ENCODE data around the gene ASCC3. TPM values are rescaled to one million over a fixed set of nuclear protein-coding genes. Genes with fewer than 3 reads are reported as not detected.

Gene ASCC3
- total RNA-seq, 5 donors from 2014 or later (not counting 1 experiment from before 2014, with no cell fraction given): 39.2 to 49.6 (median 44.2) TPM

- H3K4me1 ChIP-seq (ENCODE audit: control insufficient read depth in 1 of 2, extremely low read depth in 1 of 2, insufficient read depth in 2 of 2, low read length in 2 of 2): no peaks in the 10 kb centered on the region
- no peak overlapping the region for H3K4me3 Mint-ChIP-seq
- H3K36me3 Mint-ChIP-seq: peaks cover 64% of the 10 kb centered on the region
- peaks cover 0 to 2% (median 0%) of the 10 kb centered on the region in 3 donors for H3K4me1 Mint-ChIP-seq
- no peak overlapping the region for H3K27ac Mint-ChIP-seq
- no peak overlapping the region for H3K4me3 ChIP-seq (ENCODE audit: control insufficient read depth in 1 of 2, extremely low read depth in 1 of 2, low read length in 1 of 2)
- ChIA-PET POLR2A (interaction anchor here in 1 of 2 donors (0.6 kb wide), 1 partner anchor 12 kb away, joined by 6 read pairs; no protein-coding TSS in a partner anchor), CTCF (no interaction called here)
- no peak for ATAC-seq (replicated peaks in 1 of 4)
- H3K27me3 Mint-ChIP-seq: no peaks in the 10 kb centered on the region
- peaks cover 0 to 9% of the 10 kb centered on the region in 2 donors for H3K36me3 ChIP-seq (ENCODE audit: control insufficient read depth in 2 of 2, extremely low read depth in 1 of 2, insufficient read depth in 1 of 2, low read length in 1 of 2)
- WGBS (ENCODE audit: insufficient coverage): no CpG with 5 or more reads among the region's 1 CpG
- no peaks in the 10 kb centered on the region for H3K9me3 ChIP-seq
- H3K27me3 ChIP-seq (replicated peaks in 1 of 2; ENCODE audit: control insufficient read depth in 2 of 2, extremely low read depth in 1 of 2, insufficient read depth in 2 of 2, low read length in 1 of 2): no peaks in the 10 kb centered on the region
- DNase-seq: no peak
- no peak overlapping the region for H3K27ac ChIP-seq (ENCODE audit: low read length)
- no peaks in the 10 kb centered on the region for H3K9me3 Mint-ChIP-seq
Observed at GRCh38 chr6:100599088-100599770, 281.9 kb downstream of the ASCC3 start.

DNA sequence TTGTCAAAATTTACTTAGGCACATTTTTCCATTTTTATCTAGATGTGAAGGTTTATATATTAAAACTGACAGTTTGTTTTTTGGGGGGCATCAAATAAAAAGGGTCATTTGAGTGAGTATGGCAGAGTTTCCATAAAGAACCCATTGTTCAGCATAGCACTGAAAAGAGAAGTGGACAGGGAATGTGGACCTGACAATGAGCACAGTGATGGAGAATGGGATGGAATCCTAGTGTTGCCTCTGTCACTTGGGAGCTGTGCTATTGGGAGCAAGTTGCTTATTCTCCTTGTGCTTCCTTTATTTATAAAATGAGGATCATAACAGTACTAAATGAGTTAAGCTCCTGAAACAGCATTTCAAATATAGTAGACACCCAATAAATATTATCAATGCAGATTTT is 285.7 kb downstream of the ASCC3 start:
- ATAC-seq (replicated peaks in 1 of 4) (no peak), DNase-seq (no peak)
- no peak overlapping the region for H3K4me3 ChIP-seq (ENCODE audit: control insufficient read depth in 1 of 2, extremely low read depth in 1 of 2, low read length in 1 of 2)
- Mint-ChIP-seq H3K27me3 (no peaks in the 10 kb centered on the region), H3K27ac (no peak overlapping the region), H3K4me3 (no peak overlapping the region), H3K36me3 (peaks cover 46% of the 10 kb centered on the region), H3K4me1 (peaks cover 0 to 2% (median 0%) of the 10 kb centered on the region in 3 donors), H3K9me3 (no peaks in the 10 kb centered on the region)
- no peak overlapping the region for H3K27ac ChIP-seq (ENCODE audit: low read length)
- H3K36me3 ChIP-seq (ENCODE audit: control insufficient read depth in 2 of 2, extremely low read depth in 1 of 2, insufficient read depth in 1 of 2, low read length in 1 of 2): peaks cover 0 to 5% of the 10 kb centered on the region in 2 donors
- H3K4me1 ChIP-seq (ENCODE audit: control insufficient read depth in 1 of 2, extremely low read depth in 1 of 2, insufficient read depth in 2 of 2, low read length in 2 of 2): no peaks in the 10 kb centered on the region
- ChIA-PET POLR2A (interaction anchor here in 1 of 2 donors (0.6 kb wide), 1 partner anchor 307 kb away, joined by 3 read pairs; no protein-coding TSS in a partner anchor), CTCF (no interaction called here)
- no peaks in the 10 kb centered on the region for H3K9me3 ChIP-seq
- no peaks in the 10 kb centered on the region for H3K27me3 ChIP-seq (replicated peaks in 1 of 2; ENCODE audit: control insufficient read depth in 2 of 2, extremely low read depth in 1 of 2, insufficient read depth in 2 of 2, low read length in 1 of 2)

DNA sequence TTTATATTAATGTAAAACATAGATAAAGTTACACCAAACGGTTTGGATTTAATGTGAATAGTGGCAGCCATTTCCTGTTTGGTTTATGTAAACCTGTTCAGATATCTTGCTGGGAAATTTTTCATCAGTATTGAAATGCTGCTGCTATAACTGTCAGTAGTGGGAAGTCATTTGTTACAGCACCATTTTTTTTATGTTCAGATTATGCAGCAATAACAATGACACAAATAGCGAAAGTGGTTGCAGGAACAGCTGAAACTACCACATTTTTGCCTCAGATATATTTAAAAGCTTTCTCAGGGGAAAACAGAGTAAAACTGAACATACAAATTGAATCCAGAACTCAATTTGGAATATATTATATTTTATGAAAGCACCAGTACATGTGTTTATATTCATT is 287.6 kb downstream of the ASCC3 start:
- Histone ChIP-seq H3K4me1 (ENCODE audit: control insufficient read depth in 1 of 2, extremely low read depth in 1 of 2, insufficient read depth in 2 of 2, low read length in 2 of 2) (no peaks in the 10 kb centered on the region), H3K27ac (ENCODE audit: low read length) (no peak overlapping the region), H3K36me3 (ENCODE audit: control insufficient read depth in 2 of 2, extremely low read depth in 1 of 2, insufficient read depth in 1 of 2, low read length in 1 of 2) (peaks cover 0 to 20% of the 10 kb centered on the region in 2 donors), H3K4me3 (ENCODE audit: control insufficient read depth in 1 of 2, extremely low read depth in 1 of 2, low read length in 1 of 2) (no peak overlapping the region), H3K27me3 (replicated peaks in 1 of 2; ENCODE audit: control insufficient read depth in 2 of 2, extremely low read depth in 1 of 2, insufficient read depth in 2 of 2, low read length in 1 of 2) (no peaks in the 10 kb centered on the region), H3K9me3 (no peaks in the 10 kb centered on the region)
- H3K4me1 Mint-ChIP-seq: peaks cover 0 to 2% (median 0%) of the 10 kb centered on the region in 3 donors
- peaks cover 47% of the 10 kb centered on the region for H3K36me3 Mint-ChIP-seq
- POLR2A ChIA-PET: no interaction called here
- H3K9me3 Mint-ChIP-seq: no peaks in the 10 kb centered on the region
- DNase-seq (no peak), ATAC-seq (replicated peaks in 1 of 4) (no peak)
- CTCF ChIA-PET: no interaction called here
- H3K27ac Mint-ChIP-seq: no peak overlapping the region
- H3K27me3 Mint-ChIP-seq: no peaks in the 10 kb centered on the region
- no peak overlapping the region for H3K4me3 Mint-ChIP-seq
- WGBS (ENCODE audit: insufficient coverage): no CpG with 5 or more reads among the region's 2 CpGs

GRCh38 chr6:100592929-100593328 is 288.2 kb downstream of the ASCC3 start:
- CTCF ChIA-PET: interaction anchor here in 1 of 2 donors (0.6 kb wide), 1 partner anchor 11 kb away, joined by 3 read pairs; no protein-coding TSS in a partner anchor
- WGBS (ENCODE audit: insufficient coverage): no CpG with 5 or more reads among the region's 3 CpGs
- H3K9me3 Mint-ChIP-seq: no peaks in the 10 kb centered on the region
- H3K27ac ChIP-seq (ENCODE audit: low read length): no peak overlapping the region
- DNase-seq: no peak
- peaks cover 0 to 2% (median 0%) of the 10 kb centered on the region in 3 donors for H3K4me1 Mint-ChIP-seq
- H3K36me3 ChIP-seq (ENCODE audit: control insufficient read depth in 2 of 2, extremely low read depth in 1 of 2, insufficient read depth in 1 of 2, low read length in 1 of 2): peaks cover 0 to 21% of the 10 kb centered on the region in 2 donors
- H3K27ac Mint-ChIP-seq: no peak overlapping the region
- H3K27me3 ChIP-seq (replicated peaks in 1 of 2; ENCODE audit: control insufficient read depth in 2 of 2, extremely low read depth in 1 of 2, insufficient read depth in 2 of 2, low read length in 1 of 2): no peaks in the 10 kb centered on the region
- no peak overlapping the region for H3K4me3 ChIP-seq (ENCODE audit: control insufficient read depth in 1 of 2, extremely low read depth in 1 of 2, low read length in 1 of 2)
- H3K36me3 Mint-ChIP-seq: peaks cover 46% of the 10 kb centered on the region
- no peak for ATAC-seq (replicated peaks in 1 of 4)
- no peaks in the 10 kb centered on the region for H3K27me3 Mint-ChIP-seq
- H3K4me1 ChIP-seq (ENCODE audit: control insufficient read depth in 1 of 2, extremely low read depth in 1 of 2, insufficient read depth in 2 of 2, low read length in 2 of 2): no peaks in the 10 kb centered on the region
- POLR2A ChIA-PET: no interaction called here
- H3K9me3 ChIP-seq: no peaks in the 10 kb centered on the region
- H3K4me3 Mint-ChIP-seq: no peak overlapping the region

GRCh38 chr6:100577425-100577824 is 303.7 kb downstream of the ASCC3 start:
- no peak overlapping the region for H3K4me3 Mint-ChIP-seq
- ChIA-PET POLR2A (no interaction called here), CTCF (no interaction called here)
- H3K27me3 ChIP-seq (replicated peaks in 1 of 2; ENCODE audit: control insufficient read depth in 2 of 2, extremely low read depth in 1 of 2, insufficient read depth in 2 of 2, low read length in 1 of 2): no peaks in the 10 kb centered on the region
- no peak for ATAC-seq (replicated peaks in 1 of 4)
- H3K27me3 Mint-ChIP-seq: no peaks in the 10 kb centered on the region
- H3K4me1 Mint-ChIP-seq: peaks cover 0 to 13% (median 6%) of the 10 kb centered on the region in 3 donors
- no peak overlapping the region for H3K27ac ChIP-seq (ENCODE audit: low read length)
- no peaks in the 10 kb centered on the region for H3K9me3 Mint-ChIP-seq
- peak overlapping the region in 1 of 2 donors; percentile 15 for H3K27ac Mint-ChIP-seq
- H3K36me3 ChIP-seq (ENCODE audit: control insufficient read depth in 2 of 2, extremely low read depth in 1 of 2, insufficient read depth in 1 of 2, low read length in 1 of 2): no peaks in the 10 kb centered on the region
- WGBS (ENCODE audit: insufficient coverage): 57% methylated on average over 1 of the region's 4 CpGs
- peaks cover 19% of the 10 kb centered on the region for H3K36me3 Mint-ChIP-seq
- DNase-seq: peak in 1 of 35 experiments; percentile 1
- no peaks in the 10 kb centered on the region for H3K4me1 ChIP-seq (ENCODE audit: control insufficient read depth in 1 of 2, extremely low read depth in 1 of 2, insufficient read depth in 2 of 2, low read length in 2 of 2)
- H3K4me3 ChIP-seq (ENCODE audit: control insufficient read depth in 1 of 2, extremely low read depth in 1 of 2, low read length in 1 of 2): no peak overlapping the region
- H3K9me3 ChIP-seq: no peaks in the 10 kb centered on the region

- H3K4me1 Mint-ChIP-seq: peaks cover 0 to 13% (median 6%) of the 10 kb centered on the region in 3 donors
- ChIA-PET POLR2A (no interaction called here), CTCF (no interaction called here)
- WGBS (ENCODE audit: insufficient coverage): 95% methylated on average over 2 of the region's 4 CpGs
- ATAC-seq (replicated peaks in 1 of 4) (no peak), DNase-seq (no peak)
- no peak overlapping the region for H3K27ac Mint-ChIP-seq
- Histone ChIP-seq H3K4me1 (ENCODE audit: control insufficient read depth in 1 of 2, extremely low read depth in 1 of 2, insufficient read depth in 2 of 2, low read length in 2 of 2) (no peaks in the 10 kb centered on the region), H3K9me3 (no peaks in the 10 kb centered on the region), H3K27me3 (replicated peaks in 1 of 2; ENCODE audit: control insufficient read depth in 2 of 2, extremely low read depth in 1 of 2, insufficient read depth in 2 of 2, low read length in 1 of 2) (no peaks in the 10 kb centered on the region), H3K36me3 (ENCODE audit: control insufficient read depth in 2 of 2, extremely low read depth in 1 of 2, insufficient read depth in 1 of 2, low read length in 1 of 2) (peaks cover 0 to 9% of the 10 kb centered on the region in 2 donors), H3K27ac (ENCODE audit: low read length) (no peak overlapping the region), H3K4me3 (ENCODE audit: control insufficient read depth in 1 of 2, extremely low read depth in 1 of 2, low read length in 1 of 2) (no peak overlapping the region)
- peaks cover 33% of the 10 kb centered on the region for H3K36me3 Mint-ChIP-seq
- peaks cover 0 to 3% (median 3%) of the 10 kb centered on the region in 3 donors for H3K9me3 Mint-ChIP-seq
- H3K27me3 Mint-ChIP-seq: no peaks in the 10 kb centered on the region
- no peak overlapping the region for H3K4me3 Mint-ChIP-seq
Observed at GRCh38 chr6:100575921-100576320, 305.2 kb downstream of the ASCC3 start.
